HL-60/S4 treated with phorbol 12-myristate 13-acetate at 8.2 ng/mL for 4 days and 3 days (cell line): ENCODE results near the gene TMEM120B.

Source experiments
- in situ Hi-C: fragments of 300-500 bp; cut with MboI; formaldehyde crosslinking; loops from 2 replicates; pipeline ENCODE4 v1.15.0; 2022; ENCODE audit warnings: low sequenced_read_pairs

The TMEM120B gene

DNA sequence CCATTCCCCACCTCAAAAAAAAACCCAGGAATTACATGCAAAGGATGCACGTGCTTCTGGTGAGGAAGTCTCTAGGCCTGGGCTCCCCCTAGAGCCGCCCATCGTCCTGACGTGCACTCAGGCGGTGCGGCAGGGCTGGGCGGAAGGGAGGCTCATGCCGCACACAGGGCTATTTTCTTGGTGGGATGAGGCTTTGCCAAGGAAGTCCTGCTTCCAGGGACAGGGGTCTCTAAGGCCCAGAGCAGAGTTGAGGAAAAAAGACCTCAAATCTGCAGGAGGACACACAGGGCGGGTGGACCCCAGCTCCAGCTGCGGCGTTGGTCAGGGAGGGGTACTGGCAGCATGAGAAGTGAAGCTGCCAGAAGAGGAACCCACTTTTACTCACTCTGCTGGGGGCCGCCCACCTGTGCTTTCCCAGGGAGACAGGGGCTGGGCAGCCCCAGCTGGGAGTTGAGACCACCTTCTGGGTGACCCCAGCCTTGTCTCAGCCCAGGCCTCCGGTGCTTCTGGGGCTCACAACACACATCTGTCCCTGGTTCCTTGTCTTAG, 76.8 kb downstream of the TMEM120B start:
- in situ Hi-C loops: no loop called here

DNA sequence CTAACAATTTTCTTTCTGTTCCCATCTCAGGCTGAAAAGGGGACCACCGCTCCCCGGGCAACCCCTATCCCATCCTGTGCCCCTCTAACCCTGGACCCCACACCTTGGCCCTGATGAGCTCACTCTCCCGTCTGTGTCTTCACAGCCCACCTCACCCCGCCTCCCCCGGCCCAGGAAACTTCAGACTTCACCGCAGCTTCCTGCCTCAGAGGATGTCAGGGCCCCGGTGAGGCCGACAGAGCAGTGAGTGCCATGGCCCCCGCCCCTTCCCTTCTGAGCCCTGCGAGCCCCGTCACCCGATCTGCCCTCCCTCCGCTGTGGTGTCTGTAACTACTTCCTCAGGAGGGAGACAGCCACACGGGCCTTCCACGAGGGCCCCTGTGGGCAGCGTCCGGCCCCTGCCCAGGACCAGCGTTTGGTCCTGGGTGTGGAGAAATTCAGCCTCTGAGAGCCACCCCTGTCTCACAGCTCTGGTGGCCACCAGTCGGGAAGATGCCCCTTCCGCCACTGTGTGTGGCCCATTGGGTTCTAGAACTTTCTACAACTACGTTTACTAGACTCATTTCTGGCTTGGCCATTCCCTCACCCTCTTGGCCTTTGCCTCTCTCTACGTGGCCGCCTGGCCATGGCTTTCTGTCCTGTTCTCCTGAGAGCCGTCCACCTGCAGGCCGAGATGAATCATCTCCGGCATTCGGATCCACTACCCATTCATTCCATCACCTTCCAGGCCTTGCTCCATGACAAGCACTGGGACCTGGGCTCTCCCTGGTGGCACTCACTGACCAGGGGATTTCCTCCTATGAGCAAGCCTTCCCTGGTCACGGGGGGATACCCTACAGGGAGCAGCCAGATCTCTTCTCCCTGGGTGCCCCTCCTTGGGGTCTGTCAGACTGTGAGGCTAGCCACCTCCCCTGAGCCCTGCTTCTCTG, 77.5 kb downstream of the TMEM120B start:
- in situ Hi-C loops: loop anchor here (10.0 kb wide), 1 partner anchor 95 kb away; the partner anchor contains the start of gene PSMD9

DNA sequence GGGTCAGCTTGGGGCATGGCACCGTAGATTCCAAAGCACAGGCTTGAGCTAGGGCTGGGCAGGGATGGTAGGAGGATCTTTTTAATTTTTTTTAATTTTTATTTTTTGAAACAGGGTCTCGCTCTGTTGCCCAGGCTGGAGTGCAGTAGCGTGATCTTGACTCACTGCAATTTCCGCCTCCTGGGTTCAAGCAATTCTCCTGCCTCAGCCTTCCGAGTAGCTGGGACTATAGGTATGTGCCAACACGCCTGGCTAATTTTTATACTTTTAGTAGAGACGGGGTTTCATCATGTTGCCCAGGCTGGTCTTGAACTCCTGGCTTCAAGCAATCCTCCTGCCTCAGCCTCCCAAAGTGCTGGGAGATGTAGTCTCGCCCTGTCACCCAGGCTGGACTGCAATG, 78.2 kb downstream of the TMEM120B start:
- in situ Hi-C loops: loop anchor here (10.0 kb wide), 1 partner anchor 94 kb away; the partner anchor contains the start of gene PSMD9

DNA sequence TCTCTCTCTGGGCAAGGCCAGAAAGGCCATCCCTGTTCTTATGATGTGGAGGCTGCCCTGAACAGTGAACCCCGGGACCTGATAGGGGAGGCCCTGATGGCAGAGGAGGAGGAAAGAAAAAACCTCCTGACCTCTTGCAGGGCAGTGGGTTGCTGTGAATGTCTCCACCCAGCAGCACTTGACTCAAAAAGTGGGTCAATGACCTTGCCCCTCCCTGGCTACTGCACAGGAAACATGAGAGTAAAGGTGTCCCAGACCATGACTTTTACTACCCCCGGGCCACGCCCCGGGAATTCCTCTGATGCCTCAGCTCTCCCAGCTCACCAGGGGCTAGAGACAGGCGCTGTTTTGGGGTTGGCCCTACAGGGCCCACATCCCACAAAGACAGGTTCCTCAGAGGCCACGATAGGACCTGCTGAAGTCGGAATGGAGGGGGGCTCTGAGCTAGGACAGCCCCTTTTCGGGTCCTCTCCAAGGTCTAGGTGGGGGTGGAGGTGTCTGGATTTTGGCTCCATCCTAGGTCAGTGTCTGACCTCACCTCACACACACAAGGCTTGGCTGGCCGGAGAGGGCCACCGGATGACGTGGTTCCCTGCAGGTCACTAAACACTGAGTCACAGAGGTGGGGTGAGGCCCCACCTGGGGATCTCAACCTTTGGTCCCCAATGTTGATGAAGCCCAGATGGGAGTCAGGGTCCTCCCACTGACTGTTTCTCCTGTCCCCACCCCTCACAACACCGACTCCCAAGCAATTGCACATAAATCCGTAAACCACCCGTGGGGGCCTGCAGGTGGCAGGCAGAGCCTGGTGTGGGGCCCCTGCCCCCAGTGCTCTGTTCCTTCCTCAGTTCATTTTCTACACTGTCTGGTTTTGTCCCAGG, 79.4 kb downstream of the TMEM120B start:
- in situ Hi-C loops: loop anchor here (10.0 kb wide), 1 partner anchor 93 kb away; the partner anchor contains the start of gene PSMD9

DNA sequence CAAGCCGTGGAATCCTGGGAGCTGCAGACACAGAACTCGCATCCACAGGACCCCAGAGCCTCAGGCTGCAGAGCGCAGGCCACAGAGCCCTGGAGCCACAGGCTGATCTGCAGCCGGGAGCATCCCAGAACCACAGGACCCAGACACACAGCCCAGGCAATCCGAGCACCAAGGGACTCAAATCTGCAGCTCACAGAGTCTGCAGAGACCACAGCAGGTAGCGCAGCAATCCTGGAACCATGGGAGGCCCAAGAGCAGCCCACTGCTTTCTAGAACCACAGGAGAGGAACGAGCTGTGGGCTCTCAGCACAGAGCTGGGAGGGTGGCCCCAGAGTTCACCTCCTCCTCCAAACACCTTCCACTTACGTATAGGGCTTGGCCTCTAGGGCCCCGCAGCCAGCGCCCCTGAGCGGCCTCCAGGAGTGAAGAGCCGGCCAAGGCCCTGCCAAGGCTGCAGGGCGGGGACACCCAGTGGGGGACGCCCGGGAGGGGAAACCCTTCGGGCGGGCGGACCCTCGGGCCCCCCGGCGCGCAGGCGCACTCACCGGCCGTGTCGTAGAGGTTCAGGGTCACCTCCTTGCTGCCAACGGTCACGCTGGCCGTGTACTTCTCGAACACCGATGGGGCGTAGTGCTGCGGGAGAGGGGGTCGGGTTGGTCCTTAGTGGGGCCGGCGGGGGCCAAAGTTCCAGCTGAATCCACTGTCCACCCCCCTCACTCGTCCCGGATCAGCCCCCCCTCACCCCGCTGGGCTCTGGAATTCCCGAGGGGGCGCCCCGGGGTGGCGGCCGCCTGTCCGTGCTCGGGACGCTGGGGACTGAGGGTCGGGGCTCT, 80.3 kb downstream of the TMEM120B start:
- in situ Hi-C loops: loop anchor here (10.0 kb wide), 1 partner anchor 92 kb away; the partner anchor contains the start of gene PSMD9

DNA sequence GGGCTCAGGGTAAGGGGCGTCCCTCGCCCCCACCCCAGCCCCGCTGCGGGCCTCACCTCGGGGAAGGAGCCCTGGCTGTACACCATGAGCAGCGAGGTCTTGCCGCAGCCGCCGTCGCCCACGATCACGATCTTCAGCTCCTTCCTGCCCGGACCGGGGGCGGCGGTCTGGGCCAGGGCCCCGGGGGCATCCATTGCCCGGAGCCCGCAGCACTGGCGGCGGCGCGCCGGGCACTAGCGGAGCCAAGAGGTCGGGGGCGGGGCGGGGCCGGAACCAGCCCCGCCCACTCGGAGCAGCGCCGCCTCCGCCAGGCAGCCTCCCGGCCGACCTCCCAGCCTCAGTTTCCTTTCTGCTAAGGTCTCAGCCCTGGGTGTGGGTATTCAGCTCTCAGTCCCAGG, 80.9 kb downstream of the TMEM120B start, which contains the start of gene RHOF:
Gene RHOF (minus strand): TSS at position 249 of the 398 bp plus-strand sequence. CDS start 55 bp downstream, at position 194.
- in situ Hi-C loops: loop anchor here (10.0 kb wide), 1 partner anchor 91 kb away; the partner anchor contains the start of gene PSMD9

DNA sequence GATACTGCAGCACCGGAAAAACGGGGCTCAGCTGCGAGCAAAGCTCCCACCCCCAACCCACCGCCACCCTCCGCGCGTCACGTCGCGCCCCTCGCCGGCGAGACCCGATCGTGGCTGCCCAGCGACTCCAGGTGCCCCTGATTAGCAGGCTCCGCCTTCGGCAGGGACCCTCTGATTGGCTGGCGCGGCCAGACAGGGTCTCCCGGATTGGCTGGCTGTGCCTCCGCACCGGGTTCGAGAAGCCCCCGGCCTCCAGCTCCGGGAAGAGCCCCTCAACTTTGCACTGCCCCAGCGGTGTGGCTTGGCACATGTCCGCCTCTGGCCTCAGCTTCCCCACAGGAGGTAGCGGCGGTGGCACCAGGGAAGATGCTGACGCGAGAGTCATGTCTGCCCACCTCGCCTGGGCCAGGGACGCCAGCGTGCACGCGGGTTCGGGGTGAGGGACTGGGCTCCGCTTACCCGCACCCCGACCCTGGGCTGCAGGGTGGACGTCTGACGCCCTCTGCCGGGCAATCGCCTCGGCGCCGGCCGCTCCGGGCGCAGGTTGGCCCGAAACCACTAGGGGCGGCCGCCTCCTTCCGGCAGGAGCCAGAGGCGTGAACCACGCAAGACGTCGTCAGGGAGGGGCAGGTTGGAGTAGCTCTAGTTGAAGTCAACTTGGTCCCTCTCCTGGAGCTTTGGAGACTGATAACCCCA, 81.4 kb downstream of the TMEM120B start:
- in situ Hi-C loops: loop anchor here (10.0 kb wide), 1 partner anchor 91 kb away; the partner anchor contains the start of gene PSMD9

DNA sequence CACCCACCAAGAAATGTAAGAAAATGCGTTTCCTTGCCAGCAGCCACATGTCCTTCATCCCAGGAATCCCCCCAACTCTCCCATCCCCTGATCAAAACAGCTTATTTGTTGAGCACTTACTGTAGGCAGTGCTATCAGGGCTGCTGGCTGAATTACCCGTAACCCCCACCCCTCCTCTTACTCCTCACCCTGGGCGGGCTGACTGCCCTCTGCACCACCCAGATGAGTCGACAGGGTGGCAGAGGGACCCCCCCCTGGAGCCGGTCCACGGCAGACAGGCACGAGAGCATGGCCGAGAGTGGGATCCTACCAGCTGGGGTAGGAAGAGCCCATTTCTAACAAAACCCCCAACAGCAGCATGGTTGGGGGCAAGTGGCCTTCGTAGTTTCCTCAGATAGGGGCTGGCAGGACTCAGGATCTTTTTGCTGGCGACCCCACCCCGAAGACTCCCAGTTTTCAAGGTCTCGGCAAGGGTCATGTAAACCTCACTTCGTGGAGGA, 82.0 kb downstream of the TMEM120B start:
- in situ Hi-C loops: loop anchor here (10.0 kb wide), 1 partner anchor 90 kb away; the partner anchor contains the start of gene PSMD9

DNA sequence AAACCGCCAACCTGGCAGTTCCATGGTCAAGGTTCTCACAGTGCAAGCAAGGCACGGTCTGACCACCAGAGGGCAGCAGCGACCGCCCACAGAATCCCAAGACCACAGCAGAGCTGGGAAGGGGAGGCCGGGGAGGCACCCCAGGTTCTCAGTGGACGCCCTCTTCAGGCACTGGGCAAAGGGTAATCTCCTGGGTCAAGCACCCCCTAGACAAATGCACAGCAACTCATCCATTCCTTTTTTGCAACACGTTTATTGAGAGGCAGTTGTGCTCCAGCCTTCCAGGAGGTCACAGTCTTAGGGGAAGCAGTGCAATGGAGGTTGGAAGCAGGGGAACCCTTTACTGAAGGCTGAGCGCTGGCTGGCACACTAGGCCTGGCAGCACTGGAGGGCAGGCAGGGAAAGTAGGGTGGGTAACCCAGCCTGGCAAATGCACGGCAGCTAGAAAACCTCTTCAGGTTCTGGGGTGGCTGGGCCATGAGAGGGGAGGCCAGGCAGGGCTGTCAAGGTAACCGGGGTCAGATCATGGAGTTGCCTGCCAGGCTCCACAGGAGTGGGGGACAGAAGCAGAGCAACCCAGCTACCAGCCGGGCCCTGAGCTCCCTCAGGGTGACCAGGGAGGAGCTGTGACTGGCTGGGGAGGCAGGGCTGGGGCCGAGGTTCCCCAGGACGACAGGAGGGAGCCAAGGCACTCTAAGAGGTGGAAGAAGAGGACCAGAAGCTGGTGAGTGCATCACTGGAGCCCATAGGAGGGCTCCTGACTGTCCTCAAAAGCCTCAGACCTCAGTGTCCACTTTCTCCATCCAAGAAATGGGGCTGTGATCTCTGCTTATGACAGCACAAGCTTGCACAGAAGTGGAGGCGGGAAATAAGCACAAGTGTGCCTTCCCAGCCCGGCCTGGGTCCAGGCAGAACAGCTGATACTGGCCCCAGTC, 82.7 kb downstream of the TMEM120B start:
- in situ Hi-C loops: loop anchor here (10.0 kb wide), 1 partner anchor 90 kb away; the partner anchor contains the start of gene PSMD9

DNA sequence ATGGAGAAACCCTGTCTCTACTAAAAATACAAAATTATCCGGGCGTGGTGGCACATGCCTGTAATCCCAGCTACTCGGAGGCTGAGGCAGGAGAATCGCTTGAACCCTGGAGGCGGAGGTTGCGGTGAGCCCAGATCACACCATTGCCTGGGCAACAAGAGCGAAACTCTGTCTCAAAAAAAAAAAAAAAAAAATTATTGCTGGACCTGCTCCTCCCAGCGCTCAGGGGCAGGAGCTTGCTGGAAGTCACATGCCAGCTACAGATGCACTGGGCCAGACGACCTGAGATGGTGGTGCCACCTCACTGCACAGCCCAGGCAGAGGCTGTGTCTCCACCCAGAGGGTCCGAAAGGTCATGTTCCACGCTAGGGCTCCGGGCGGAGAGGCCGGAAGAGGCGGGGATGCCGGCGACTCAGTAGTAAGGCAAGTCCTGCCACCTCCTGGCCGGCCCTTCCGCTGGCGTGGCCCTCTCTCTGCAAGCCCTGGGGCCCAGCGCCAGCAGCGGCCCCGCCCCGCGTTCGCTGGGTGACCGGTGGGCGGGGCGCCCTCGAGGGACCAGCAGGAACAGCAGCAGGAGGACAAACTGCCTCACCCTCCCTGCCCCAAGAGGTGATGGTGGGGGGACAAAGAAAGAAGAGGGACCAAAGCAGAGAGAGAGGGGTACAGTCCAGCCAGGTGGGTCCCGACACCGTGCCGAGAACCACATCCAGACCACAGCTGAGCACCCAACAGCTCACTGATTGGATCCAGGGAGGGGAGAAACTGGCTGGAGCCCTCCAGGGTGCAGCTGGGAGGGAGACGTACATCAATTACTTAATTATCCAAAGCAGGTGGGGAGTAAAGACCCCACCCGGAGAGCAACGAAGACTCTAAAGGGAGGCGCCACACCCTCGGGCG, 84.6 kb downstream of the TMEM120B start:
- in situ Hi-C loops: loop anchor here (10.0 kb wide), 1 partner anchor 88 kb away; the partner anchor contains the start of gene PSMD9

DNA sequence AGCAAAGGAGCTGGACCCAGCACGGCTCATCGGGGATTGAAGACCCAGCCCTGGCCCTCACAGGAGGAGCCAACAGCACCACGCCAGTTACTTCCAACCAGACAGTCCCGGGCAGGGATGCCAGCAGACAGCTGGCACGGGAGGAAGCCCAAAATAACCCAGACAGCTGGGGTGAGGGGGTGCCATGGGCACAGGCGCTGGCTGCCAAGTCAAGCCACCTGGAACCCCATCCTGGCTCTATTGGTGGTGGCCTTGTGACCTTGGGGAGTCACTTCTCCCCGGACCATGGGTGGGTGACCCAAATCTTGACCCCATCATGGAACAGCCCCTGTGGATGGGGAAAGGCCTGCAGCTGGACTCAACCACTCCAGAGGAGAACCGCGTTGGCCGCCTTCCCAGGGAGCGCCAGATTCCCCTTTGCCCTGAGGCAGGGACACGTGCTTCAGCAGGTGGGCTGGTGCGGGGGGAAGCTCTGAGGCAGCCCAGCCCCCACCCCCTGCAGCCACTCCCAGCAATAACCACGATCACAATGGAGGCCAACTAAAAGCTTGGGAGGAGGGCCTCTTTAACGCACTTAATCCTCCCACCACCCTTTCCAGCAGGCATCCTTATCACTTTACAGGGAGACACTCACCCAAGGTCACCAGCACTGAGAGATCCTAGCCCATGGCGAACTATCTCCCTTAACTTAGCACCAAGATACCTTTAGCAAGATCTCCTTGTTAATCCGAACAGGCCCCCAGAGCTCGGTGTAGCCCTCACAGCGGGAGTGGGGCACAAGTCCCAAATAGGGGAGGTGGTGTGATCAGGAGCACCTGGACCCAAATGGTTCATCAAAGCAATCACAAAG, 85.6 kb downstream of the TMEM120B start:
- in situ Hi-C loops: loop anchor here (10.0 kb wide), 1 partner anchor 87 kb away; the partner anchor contains the start of gene PSMD9

DNA sequence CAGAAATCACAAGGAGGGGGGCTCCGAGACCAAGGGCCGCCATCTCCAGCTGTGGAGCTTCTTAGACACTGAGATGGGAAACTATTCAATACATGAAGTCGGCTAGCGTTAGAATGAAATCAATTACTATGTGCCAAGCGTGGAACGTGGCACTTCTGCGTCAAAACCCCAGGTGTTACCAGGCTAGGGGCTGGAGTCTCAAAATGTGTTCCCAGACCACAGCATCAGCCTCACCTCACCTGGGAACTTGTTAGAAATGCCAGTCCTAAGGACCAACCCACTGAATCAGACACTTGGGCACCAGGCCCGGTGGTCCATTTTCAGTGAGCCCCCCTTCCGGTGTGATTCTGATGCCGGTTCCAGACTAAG, 86.2 kb downstream of the TMEM120B start:
- in situ Hi-C loops: loop anchor here (10.0 kb wide), 1 partner anchor 86 kb away; the partner anchor contains the start of gene PSMD9

DNA sequence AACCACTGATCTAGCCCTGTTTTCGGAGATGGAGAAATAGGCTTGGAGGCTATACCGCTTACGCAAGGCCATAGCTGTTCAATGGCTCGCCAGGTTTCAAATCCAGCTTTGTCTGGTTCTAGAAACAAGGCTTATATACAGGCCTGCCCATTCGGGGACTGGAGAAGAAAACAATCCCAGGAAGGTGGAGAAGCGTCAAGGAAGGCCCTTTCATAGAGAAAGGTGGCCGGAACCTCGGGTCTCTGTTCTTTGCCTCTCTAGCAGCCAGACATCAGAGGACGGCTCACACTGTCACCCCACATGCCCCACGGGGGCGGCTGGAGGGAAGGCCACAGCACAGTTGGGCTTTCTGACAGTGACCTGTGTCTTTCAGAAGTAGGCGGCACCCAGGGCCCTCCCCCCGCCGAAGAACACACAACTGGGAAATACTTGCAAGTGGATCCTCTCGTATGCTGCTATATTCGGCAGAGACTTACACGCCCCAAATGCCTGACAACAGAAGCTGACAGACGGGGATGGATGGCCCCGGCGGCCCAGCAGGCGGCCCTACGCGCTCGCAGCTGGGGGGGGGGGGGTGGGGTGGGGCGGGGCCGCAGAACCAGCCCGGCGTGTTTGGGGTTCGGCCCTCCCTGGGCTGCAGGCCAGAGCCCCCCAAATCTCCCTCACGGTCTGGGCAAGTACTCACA, 86.7 kb downstream of the TMEM120B start:
- in situ Hi-C loops: loop anchor here (10.0 kb wide), 1 partner anchor 86 kb away; the partner anchor contains the start of gene PSMD9

DNA sequence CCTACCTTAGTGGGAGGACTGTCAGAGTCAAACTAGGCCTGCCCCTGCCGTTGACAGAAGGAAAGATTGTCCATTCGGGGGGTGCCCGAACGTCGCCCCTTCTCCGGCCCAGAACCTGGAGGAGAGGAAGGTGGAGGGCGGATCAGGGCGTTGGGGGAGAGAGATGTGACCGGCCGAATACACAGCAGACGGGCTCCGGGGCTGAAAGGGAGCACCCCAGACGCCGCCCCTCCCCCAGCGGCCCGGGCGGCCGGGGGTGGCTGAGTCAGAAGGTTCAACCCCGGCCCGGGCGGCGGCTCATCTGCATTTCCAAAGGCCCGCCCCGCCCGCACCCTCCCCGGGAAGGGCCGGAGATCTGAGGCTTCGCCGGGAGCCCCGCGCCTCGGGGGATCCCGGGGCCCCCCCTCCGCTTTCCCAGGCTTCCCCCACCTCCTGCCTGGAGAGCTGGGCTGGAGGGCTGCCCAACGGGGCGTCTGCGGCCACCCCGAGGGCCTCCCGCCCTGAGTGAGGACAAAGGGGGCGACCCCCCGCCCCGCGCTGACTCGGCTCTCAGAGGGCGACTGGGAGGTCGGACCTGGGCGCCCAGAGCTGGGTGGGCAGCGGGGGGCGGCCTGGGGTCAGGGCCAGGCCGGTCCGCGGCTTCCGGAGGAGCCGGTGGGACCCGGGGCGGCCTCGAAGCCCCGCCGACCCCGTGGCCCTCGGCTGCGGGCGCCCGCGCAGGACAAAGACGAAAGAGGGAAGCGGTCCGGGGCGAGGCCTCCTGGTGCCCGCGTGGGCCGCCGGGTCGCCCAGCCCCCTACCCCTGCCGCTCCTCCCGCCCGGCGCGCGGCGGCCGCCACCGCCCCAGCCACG, 87.5 kb downstream of the TMEM120B start:
- in situ Hi-C loops: loop anchor here (10.0 kb wide), 1 partner anchor 85 kb away; the partner anchor contains the start of gene PSMD9
